PC-3 (cell line): ENCODE results near the gene SLC52A1. TPM values are rescaled to one million over a fixed set of nuclear protein-coding genes. Genes with fewer than 3 reads are reported as not detected.

Experiments
- ATAC-seq: fragments of 200-7000 bp; cut with Tn5 transposase; 2 replicates; pipeline ENCODE4 v1.9.1; 2020; ENCODE audit warnings: mild to moderate bottlenecking, moderate library complexity
- BruUV-seq: library from RNA; stranded (reverse); fragments of 400-500 nt; replicated peaks from 2 replicates; lab custom pipeline; 2021; lab: Mats Ljungman, UMichigan
- CTCF ChIA-PET: fragments of 300-600 bp; sonication (Branson Sonifier 250); formaldehyde crosslinking; loops from one replicate; lab custom pipeline; 2022; ENCODE audit warnings: antibody characterized with exemption; lab: Charles Lee
- POLR2A ChIA-PET: fragments of 300-600 bp; sonication (Branson Sonifier 250); formaldehyde crosslinking; loops from one replicate; lab custom pipeline; 2022; ENCODE audit warnings: antibody characterized with exemption; ENCODE audit not compliant: unreplicated experiment; lab: Charles Lee
- DNase-seq: peaks from one replicate; pipeline ENCODE4 v3.0.0-alpha.2; 2015
- H2AFZ ChIP-seq: fragments of 300-600 bp; sonication (generic); 2 replicates; pipeline ENCODE4 v1.6.0; 2016; ENCODE audit warnings: antibody characterized with exemption, low read length
- H3F3A ChIP-seq: fragments of 300-600 bp; sonication (generic); one replicate; pipeline ENCODE4 v1.6.0; 2017; ENCODE audit warnings: antibody characterized with exemption, low read length, control low read depth, mild to moderate bottlenecking; ENCODE audit not compliant: unreplicated experiment
- H3K27ac ChIP-seq: fragments of 300-600 bp; sonication (generic); 2 replicates; pipeline ENCODE4 v1.5.1; 2016; ENCODE audit warnings: mild to moderate bottlenecking, low read length
- H3K27me3 ChIP-seq: fragments of 300-600 bp; sonication (generic); 2 replicates; pipeline ENCODE4 v1.6.1; 2016; ENCODE audit warnings: low read length, mixed read lengths
- H3K36me3 ChIP-seq: fragments of 300-600 bp; sonication (generic); 2 replicates; pipeline ENCODE4 v1.6.1; 2016; ENCODE audit warnings: low read depth, mixed run types, low read length, mixed read lengths
- H3K4me1 ChIP-seq: fragments of 300-600 bp; sonication (generic); 2 replicates; pipeline ENCODE4 v1.5.1; 2016; ENCODE audit warnings: low read length; ENCODE audit not compliant: insufficient read depth
- H3K4me2 ChIP-seq: fragments of 300-600 bp; sonication (generic); 2 replicates; pipeline ENCODE4 v1.6.0; 2016; ENCODE audit warnings: low read length
- H3K4me3 ChIP-seq: fragments of 300-600 bp; sonication (generic); 2 replicates; pipeline ENCODE4 v1.5.1; 2016; ENCODE audit warnings: mild to moderate bottlenecking, low read length, mixed read lengths
- H3K79me2 ChIP-seq: fragments of 300-600 bp; sonication (generic); 2 replicates; pipeline ENCODE4 v1.6.1; 2017; ENCODE audit warnings: low read length, mixed read lengths
- H3K9ac ChIP-seq: fragments of 300-600 bp; sonication (generic); 2 replicates; pipeline ENCODE4 v1.6.0; 2016; ENCODE audit warnings: mild to moderate bottlenecking, low read length
- H3K9me2 ChIP-seq: fragments of 300-600 bp; sonication (generic); replicated peaks from 2 replicates; pipeline ENCODE4 v1.6.1; 2016; ENCODE audit warnings: mixed run types, low read length, mixed read lengths
- H3K9me3 ChIP-seq: fragments of 300-600 bp; sonication (generic); 2 replicates; pipeline ENCODE4 v1.6.1; 2016; ENCODE audit warnings: low read length, mixed read lengths
- H4K20me1 ChIP-seq: fragments of 300-600 bp; sonication (generic); 2 replicates; pipeline ENCODE4 v1.6.1; 2016; ENCODE audit warnings: low read length, mixed read lengths
- CTCF ChIP-seq: fragments of 300-600 bp; sonication (generic); conservative IDR thresholded peaks from 2 replicates; pipeline ENCODE4 v1.5.1; 2017; ENCODE audit warnings: antibody characterized with exemption, low read depth, mild to moderate bottlenecking, low read length
- EZH2 ChIP-seq: fragments of 300-600 bp; sonication (generic); IDR thresholded peaks from one replicate; pipeline ENCODE4 v1.6.1; 2017; ENCODE audit warnings: antibody characterized with exemption, mild to moderate bottlenecking, low read length; ENCODE audit not compliant: unreplicated experiment
- EZH2phosphoT487 ChIP-seq: fragments of 300-600 bp; sonication (generic); IDR thresholded peaks from 2 replicates; pipeline ENCODE4 v1.6.1; 2018; ENCODE audit warnings: mild to moderate bottlenecking, antibody characterized with exemption, low read length, borderline replicate concordance
- intact Hi-C: fragments of 100-400 bp; cut with micrococcal nuclease; formaldehyde crosslinking; loops from 2 replicates; pipeline ENCODE4 v1.9.0; 2023
- total RNA-seq: library from RNA; depleted of rRNA; stranded (reverse); fragments of >200 nt; gene quantifications from 2 replicates; pipeline ENCODE4 v1.2.3, GENCODE V29; 2014; rRNA removed

The SLC52A1 gene
- total RNA-seq, 1 experiment from 2014 or later, result not detected

- H3F3A ChIP-seq, result no peaks in the 10 kb centered on the region
- peaks cover 7% of the 10 kb centered on the region; the same call in 1 of the 2 replicates for H3K79me2 ChIP-seq
- peaks cover 15% of the 10 kb centered on the region; the same call in 1 of the 2 replicates for H3K4me1 ChIP-seq
- H3K27me3 ChIP-seq, result no peaks in the 10 kb centered on the region
- DNase-seq, result no peak
- TSS peak; percentile 28 for BruUV-seq
- H3K27ac ChIP-seq, result 0 out of 2 replicates have a peak overlapping the region, but pooled peaks have one; percentile 14
- intact Hi-C loops, result no loop called here
- POLR2A ChIA-PET, result no interaction called here
- H3K9ac ChIP-seq, result peak overlapping the region; percentile 82
- H3K36me3 ChIP-seq, result no peaks in the 10 kb centered on the region; the same call in 1 of the 2 replicates
- H3K4me3 ChIP-seq, result peak overlapping the region; percentile 88
- TF ChIP-seq EZH2, result no peak
- no peak for TF ChIP-seq CTCF
- no peak for TF ChIP-seq EZH2phosphoT487
- CTCF ChIA-PET, result no interaction called here
- peak; percentile 25 for ATAC-seq
- no peaks in the 10 kb centered on the region for H4K20me1 ChIP-seq
- H3K4me2 ChIP-seq, result peak overlapping the region; percentile 88
- peak overlapping the region; percentile 94 for H2AFZ ChIP-seq
- H3K9me2 ChIP-seq, result no peaks in the 10 kb centered on the region
- H3K9me3 ChIP-seq, result no peaks in the 10 kb centered on the region
Measured at GRCh38 chr17:4986403-4986802, 48.8 kb downstream of the SLC52A1 start.

Other genes starting within 250 kb of the SLC52A1 start
- gene VMO1, start 249.1 kb downstream of the SLC52A1 start, total RNA-seq, result 1.2 and 3.1 TPM in 2 replicates
- 0.98 TPM in 1 of 2 replicates, not detected in the other for gene GLTPD2, start 246.5 kb downstream of the SLC52A1 start, total RNA-seq
- 281 and 405 TPM in 2 replicates for gene PSMB6, start 239.3 kb downstream of the SLC52A1 start, total RNA-seq
- gene PLD2, start 228.3 kb downstream of the SLC52A1 start, total RNA-seq, result 24.3 and 27.3 TPM in 2 replicates
- gene MINK1, start 202.1 kb downstream of the SLC52A1 start, total RNA-seq, result 44.5 and 64.8 TPM in 2 replicates
- gene C17orf107, start 135.9 kb downstream of the SLC52A1 start, total RNA-seq, result 0.35 and 0.36 TPM in 2 replicates
- gene CHRNE, start 132.3 kb downstream of the SLC52A1 start, total RNA-seq, result 0.11 TPM in 1 of 2 replicates, not detected in the other
- not detected in 2 replicates for gene GP1BA, start 103.1 kb downstream of the SLC52A1 start, total RNA-seq
- 64.3 and 72.1 TPM in 2 replicates for gene SLC25A11, start 95.4 kb downstream of the SLC52A1 start, total RNA-seq
- gene RNF167, start 95.2 kb downstream of the SLC52A1 start, total RNA-seq, result 37.8 and 43.1 TPM in 2 replicates
- 1,914 and 2,339 TPM in 2 replicates for gene PFN1, start 86.9 kb downstream of the SLC52A1 start, total RNA-seq
- gene ENO3, start 84.3 kb downstream of the SLC52A1 start, total RNA-seq, result 2.4 and 7.5 TPM in 2 replicates
- gene SPAG7, start 67.6 kb downstream of the SLC52A1 start, total RNA-seq, result 44.1 and 48.4 TPM in 2 replicates
- 6.2 and 27.2 TPM in 2 replicates for gene CAMTA2, start 47.8 kb downstream of the SLC52A1 start, total RNA-seq
- not detected in 2 replicates for gene INCA1, start 37.9 kb downstream of the SLC52A1 start, total RNA-seq
- 60.9 and 67.9 TPM in 2 replicates for gene KIF1C, start 37.5 kb downstream of the SLC52A1 start, total RNA-seq
- 0.58 and 0.84 TPM in 2 replicates for gene ZFP3, start 43.0 kb upstream of the SLC52A1 start, total RNA-seq
- gene ZNF232, start 76.5 kb upstream of the SLC52A1 start, total RNA-seq, result 3.5 and 4.7 TPM in 2 replicates
- gene USP6, start 80.6 kb upstream of the SLC52A1 start, total RNA-seq, result not detected in 2 replicates
- gene ZNF594, start 156.4 kb upstream of the SLC52A1 start, total RNA-seq, result 1.7 and 9.4 TPM in 2 replicates
- not detected in 2 replicates for gene SCIMP, start 199.4 kb upstream of the SLC52A1 start, total RNA-seq
- 22.1 and 24.4 TPM in 2 replicates for gene RABEP1, start 246.9 kb upstream of the SLC52A1 start, total RNA-seq